Measurements from ENCODE around the gene KCNK16.

Gene KCNK16

GRCh38 chr6:39302669-39303424 lies 19.7 kb downstream of the KCNK16 start:
- TF ChIP-seq, protein P1, sequence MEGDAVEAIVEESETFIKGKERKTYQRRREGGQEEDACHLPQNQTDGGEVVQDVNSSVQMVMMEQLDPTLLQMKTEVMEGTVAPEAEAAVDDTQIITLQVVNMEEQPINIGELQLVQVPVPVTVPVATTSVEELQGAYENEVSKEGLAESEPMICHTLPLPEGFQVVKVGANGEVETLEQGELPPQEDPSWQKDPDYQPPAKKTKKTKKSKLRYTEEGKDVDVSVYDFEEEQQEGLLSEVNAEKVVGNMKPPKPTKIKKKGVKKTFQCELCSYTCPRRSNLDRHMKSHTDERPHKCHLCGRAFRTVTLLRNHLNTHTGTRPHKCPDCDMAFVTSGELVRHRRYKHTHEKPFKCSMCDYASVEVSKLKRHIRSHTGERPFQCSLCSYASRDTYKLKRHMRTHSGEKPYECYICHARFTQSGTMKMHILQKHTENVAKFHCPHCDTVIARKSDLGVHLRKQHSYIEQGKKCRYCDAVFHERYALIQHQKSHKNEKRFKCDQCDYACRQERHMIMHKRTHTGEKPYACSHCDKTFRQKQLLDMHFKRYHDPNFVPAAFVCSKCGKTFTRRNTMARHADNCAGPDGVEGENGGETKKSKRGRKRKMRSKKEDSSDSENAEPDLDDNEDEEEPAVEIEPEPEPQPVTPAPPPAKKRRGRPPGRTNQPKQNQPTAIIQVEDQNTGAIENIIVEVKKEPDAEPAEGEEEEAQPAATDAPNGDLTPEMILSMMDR (conservative IDR thresholded peaks at IDR 0.05; ENCODE audit: control insufficient read depth, insufficient read depth, low read depth, low read length) = peak; percentile 79
- DNase-seq (ENCODE audit: low read depth) = peak; percentile 56
- H3K4me3 ChIP-seq (ENCODE audit: control insufficient read depth, low read depth, low read length) = no peak overlapping the region

DNA sequence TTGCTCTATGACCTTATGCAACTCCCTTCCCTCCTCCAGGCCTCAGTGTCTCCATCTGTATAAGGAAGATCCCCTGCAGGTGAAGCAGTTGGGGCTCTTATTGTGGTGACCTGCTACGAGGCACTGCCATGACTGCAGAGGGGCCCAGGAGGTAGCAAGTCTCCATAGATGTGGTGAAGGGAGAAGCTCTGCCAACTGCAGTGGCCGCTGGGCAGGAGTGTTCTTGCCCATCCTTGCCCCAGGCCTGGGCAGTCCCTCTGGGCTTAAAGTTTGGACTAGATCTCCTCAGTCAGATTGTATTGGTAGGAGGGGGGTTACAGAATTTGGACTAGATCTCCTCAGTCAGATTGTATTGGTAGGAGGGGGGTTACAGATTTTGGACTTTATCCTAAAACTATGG lies 20.5 kb downstream of the KCNK16 start:
- H3K4me3 ChIP-seq (ENCODE audit: control insufficient read depth, low read depth, low read length) = no peak overlapping the region
- TF ChIP-seq, protein P1 (conservative IDR thresholded peaks at IDR 0.05; ENCODE audit: control insufficient read depth, insufficient read depth, low read depth, low read length) = no peak
- no peak for DNase-seq (ENCODE audit: low read depth)

- TF ChIP-seq, protein P1 (conservative IDR thresholded peaks at IDR 0.05; ENCODE audit: control insufficient read depth, insufficient read depth, low read depth, low read length) = peak; percentile 26
- DNase-seq (ENCODE audit: low read depth) = no peak
- H3K4me3 ChIP-seq (ENCODE audit: control insufficient read depth, low read depth, low read length) = no peak overlapping the region
Observed at GRCh38 chr6:39301606-39302005, 20.9 kb downstream of the KCNK16 start.

GRCh38 chr6:39300739-39301138 lies 21.8 kb downstream of the KCNK16 start:
- no peak overlapping the region for H3K4me3 ChIP-seq (ENCODE audit: control insufficient read depth, low read depth, low read length)
- no peak for DNase-seq (ENCODE audit: low read depth)

DNA sequence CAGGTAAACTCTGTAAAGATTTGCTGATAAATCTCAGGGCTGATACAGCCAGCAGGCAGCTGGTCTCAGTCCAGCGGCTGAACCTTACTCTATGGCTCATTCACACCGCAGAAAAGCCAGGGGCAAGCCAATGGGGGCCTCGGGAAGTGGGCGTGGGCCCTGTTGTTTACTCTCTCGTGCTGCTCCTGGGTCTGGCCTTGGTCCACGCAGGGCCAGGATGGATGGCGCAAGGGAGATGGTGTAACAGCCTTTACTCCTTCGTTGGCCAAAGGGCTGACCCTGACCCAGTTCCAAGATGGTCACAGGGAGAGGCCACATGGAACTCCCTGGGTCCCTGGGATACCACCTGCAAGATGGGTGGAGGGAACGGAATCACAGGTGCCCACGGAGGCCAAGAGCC lies 24.4 kb downstream of the KCNK16 start:
- DNase-seq (ENCODE audit: low read depth) = no peak
- TF ChIP-seq, protein P1 (conservative IDR thresholded peaks at IDR 0.05; ENCODE audit: control insufficient read depth, insufficient read depth, low read depth, low read length) = no peak
- H3K4me3 ChIP-seq (ENCODE audit: control insufficient read depth, low read depth, low read length) = no peak overlapping the region

More at GRCh38 chr6:39300739-39301138, 21.8 kb downstream of the KCNK16 start:
- TF ChIP-seq, protein P1 (conservative IDR thresholded peaks at IDR 0.05; ENCODE audit: control insufficient read depth, insufficient read depth, low read depth, low read length) = no peak

DNA sequence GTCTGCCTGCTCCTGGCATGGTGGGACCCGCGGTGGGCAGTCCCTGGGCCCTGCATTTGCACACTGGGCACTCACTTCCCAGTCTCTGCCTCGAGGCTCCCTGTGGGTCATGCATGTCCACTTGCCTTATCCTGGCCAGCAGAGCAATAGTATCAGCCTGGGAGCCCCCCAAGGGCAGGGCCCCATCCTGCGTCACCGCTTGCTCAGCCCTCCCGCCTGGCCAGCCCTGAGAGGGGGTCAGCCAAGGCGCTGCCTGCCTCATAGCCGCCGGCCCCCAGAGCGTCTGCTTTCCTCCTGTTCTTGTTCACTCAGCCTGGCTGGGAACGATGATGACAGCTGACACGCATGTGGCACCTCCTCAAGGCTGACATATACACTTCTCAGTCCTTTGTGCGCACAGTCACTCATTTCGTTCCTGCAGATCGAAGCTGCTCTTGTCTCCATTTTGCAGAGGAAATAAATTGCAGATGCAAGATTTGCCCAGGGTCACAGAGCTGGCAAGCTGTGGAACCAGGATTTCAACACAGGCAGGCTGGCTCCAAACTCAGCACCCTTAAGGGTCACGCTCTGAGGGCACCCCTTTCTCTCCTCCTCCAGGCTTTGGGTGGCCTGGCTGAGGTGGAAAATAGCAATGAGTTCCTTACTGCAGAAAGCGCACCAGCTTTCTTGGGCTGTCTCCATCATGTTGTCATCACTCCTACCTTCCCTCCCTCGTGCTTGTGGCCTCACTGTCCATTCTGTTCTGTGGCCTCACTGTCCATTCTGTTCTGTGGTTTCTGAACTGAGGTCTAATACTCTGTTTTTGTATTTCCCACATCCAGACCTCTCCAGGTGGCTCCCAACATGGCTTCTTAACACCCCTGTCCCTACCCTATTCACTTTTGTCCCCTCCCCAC lies 25.5 kb downstream of the KCNK16 start:
- no peak overlapping the region for H3K4me3 ChIP-seq (ENCODE audit: control insufficient read depth, low read depth, low read length)
- DNase-seq (ENCODE audit: low read depth) = peak; percentile 47
- TF ChIP-seq, protein P1 (conservative IDR thresholded peaks at IDR 0.05; ENCODE audit: control insufficient read depth, insufficient read depth, low read depth, low read length) = no peak
